Kidney epithelial cell (primary cell): ENCODE measurements around the gene ALPK1. TPM values are rescaled to one million over a fixed set of nuclear protein-coding genes. Genes with fewer than 3 reads are reported as not detected.
"Not testable (repeated sequence)": the region's sequence is repeated elsewhere in the genome, so short reads cannot be mapped to it uniquely, and the experiment has no call there.

Source experiments
- DNase-seq: peaks from one replicate; pipeline ENCODE4 v3.0.0-alpha.2; 2010; ENCODE audit warnings: low read depth
- H3K27me3 ChIP-seq: 2 replicates; pipeline ENCODE4 v1.6.0; 2011; ENCODE audit warnings: low read length; ENCODE audit not compliant: control insufficient read depth, insufficient read depth
- H3K36me3 ChIP-seq: 2 replicates; pipeline ENCODE4 v1.5.1; 2011; ENCODE audit warnings: low read length; ENCODE audit not compliant: control insufficient read depth, insufficient read depth
- H3K4me3 ChIP-seq: 2 replicates; pipeline ENCODE4 v1.5.1; 2011; ENCODE audit warnings: low read depth, mild to moderate bottlenecking, control low read depth, low read length
- CTCF ChIP-seq: IDR thresholded peaks from 2 replicates; pipeline ENCODE4 v1.5.1; 2011; ENCODE audit warnings: mild to moderate bottlenecking, moderate library complexity, low read length, control low read depth, inconsistent platforms; ENCODE audit not compliant: insufficient read depth, poor library complexity, severe bottlenecking
- total RNA-seq: library from RNA; depleted of rRNA; stranded (reverse); fragments of >200 nt; gene quantifications from 2 replicates; pipeline ENCODE4 v1.2.3, GENCODE V29; 2015

The ALPK1 gene
- total RNA-seq, 1 donor from 2014 or later = 12.5 TPM

- no peak for DNase-seq
- Histone ChIP-seq H3K27me3 (no peaks in the 10 kb centered on the region), H3K36me3 (no peaks in the 10 kb centered on the region), H3K4me3 (no peak overlapping the region)
- no peak for TF ChIP-seq CTCF
Observed at GRCh38 chr4:112485930-112486329, 188.8 kb downstream of the ALPK1 start.

- H3K27me3 ChIP-seq, DNase-seq, H3K4me3 ChIP-seq, H3K36me3 ChIP-seq: not testable (repeated sequence)
Observed at GRCh38 chr4:112490808-112491207, 193.6 kb downstream of the ALPK1 start.

Other genes starting within 250 kb of the ALPK1 start
- gene FAM241A, start 151.9 kb upstream of the ALPK1 start, total RNA-seq = 1.5 and 1.6 TPM in 2 replicates
- 22.0 and 31.0 TPM in 2 replicates for gene AP1AR, start 65.6 kb upstream of the ALPK1 start, total RNA-seq
- gene TIFA, start 11.5 kb upstream of the ALPK1 start, total RNA-seq = 8.3 and 9.0 TPM in 2 replicates
- gene NEUROG2, start 218.8 kb downstream of the ALPK1 start, total RNA-seq = not detected in 2 replicates